NCI-H2081 treated with DMSO at 0.1 percent for 48 hours (cell line): ENCODE data around the gene SYNGR3.

Source experiments
- DNase-seq: peaks from one replicate; lab custom pipeline; 2025; lab: John Stamatoyannopoulos, UW

The SYNGR3 gene

GRCh38 chr16:2042171-2042985 is 52.6 kb downstream of the SYNGR3 start:
- DNase-seq: no peak

GRCh38 chr16:2042986-2043666 is 53.4 kb downstream of the SYNGR3 start:
- no peak for DNase-seq
